GM19043 (cell line): ENCODE data around the gene CENPP.

Experiments used
- ATAC-seq: cut with Tn5 transposase; IDR thresholded peaks from one replicate; pipeline ENCODE4 v1.9.1; 2021; ENCODE audit warnings: low read depth; ENCODE audit not compliant: unreplicated experiment

The CENPP gene

DNA sequence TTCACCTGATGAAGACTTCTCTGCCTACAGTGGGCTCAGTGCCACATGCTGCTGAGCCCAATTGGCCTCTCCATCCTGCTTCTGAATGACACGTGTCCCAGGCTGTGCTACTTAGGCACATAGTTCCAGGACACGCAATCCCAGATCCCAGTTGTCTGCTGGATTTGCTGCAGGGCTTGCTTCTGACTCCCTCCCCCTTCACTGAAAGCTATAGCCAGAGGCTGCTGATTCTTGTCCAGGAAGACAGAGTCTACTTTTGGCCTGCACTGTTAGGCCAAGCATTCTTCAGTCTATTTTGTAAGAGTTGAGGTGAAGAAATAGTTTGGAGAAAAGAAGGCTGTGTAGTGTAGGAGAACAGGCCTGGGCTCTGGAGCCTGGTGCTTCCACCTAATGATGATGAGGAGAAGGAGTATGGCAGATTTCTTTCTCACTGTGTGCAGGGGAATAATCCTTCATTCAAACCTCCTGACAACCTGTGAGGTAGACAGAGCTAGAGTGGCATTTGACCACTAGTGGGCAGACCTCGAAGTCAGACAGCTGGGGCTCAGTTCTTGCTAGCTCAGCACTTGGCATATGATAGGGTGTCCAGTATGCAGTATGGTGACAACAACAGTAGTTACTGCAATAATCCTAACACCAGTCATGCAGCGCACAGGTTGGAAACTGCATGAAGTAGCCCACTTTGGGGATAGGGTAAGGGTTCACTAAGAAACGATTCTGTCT, 176.1 kb downstream of the CENPP start:
- no peak for ATAC-seq

DNA sequence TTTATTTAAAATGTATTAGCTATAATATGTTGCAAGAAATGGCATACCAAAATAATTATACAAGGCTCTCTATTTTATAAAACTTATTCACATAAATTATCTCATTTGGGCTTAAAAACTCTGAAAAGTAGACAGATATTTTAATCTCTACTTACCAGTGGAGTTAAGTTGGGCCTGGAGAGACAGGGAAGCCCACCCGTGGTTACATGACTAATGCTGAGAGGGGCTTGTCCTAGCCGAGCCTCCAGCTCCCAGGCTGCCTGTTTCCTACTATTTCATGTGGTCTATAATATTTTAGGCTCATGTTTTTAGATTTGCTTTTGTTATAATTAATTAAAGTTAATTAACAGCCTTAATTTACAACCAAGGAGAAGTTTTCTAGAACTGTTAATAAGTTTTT, 177.4 kb downstream of the CENPP start:
- ATAC-seq = no peak

DNA sequence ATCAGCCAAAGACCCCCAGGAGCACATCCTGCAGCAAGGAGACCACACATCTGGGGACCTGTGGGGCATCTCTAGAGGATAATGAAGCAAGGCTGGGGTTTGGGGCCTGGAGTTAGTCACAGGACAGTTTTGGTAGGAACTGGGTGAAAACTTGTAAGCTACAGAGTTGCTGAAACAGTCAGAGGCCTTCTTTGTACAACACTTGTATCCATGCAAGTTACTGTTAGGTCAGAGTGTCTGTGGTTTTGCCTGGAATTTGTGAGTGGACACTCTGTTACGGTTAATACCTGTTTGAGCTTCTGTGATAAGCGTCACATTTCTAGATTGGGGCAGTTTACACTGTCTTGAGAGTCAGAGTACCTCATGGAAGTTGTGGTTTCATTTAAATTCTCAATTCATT, 179.1 kb downstream of the CENPP start:
- ATAC-seq = no peak

DNA sequence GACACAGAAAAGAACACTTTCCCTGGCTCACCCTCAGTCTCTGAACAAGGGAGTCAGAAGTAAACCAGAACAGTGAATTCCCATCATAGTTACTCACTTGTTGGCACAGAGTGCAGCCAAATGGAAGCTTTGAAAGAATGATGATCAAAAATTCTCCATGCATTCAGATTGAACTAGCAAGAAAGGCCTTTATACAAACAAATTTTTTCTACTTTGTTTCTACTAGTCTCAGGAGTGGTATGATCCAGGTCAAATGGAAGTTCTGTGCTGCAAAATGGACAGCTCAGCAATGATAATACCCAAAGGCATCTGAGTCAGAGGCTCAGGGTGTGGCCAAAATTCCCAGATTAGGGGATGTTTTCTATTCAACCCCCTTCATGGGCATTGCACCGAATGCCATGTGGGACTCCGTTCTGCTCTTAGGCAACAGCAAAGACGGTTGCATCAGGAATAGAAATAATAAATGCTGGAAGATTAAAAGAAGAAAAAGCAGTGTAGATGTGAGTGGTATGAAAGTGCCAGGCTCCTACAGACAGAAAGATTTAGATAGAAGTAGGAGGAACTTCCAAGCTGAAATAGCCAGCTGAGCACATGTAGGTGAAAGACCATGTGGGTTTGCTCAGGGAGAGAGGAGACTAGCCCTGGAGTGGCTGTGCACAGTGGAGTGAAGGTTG, 180.6 kb downstream of the CENPP start:
- ATAC-seq = no peak

DNA sequence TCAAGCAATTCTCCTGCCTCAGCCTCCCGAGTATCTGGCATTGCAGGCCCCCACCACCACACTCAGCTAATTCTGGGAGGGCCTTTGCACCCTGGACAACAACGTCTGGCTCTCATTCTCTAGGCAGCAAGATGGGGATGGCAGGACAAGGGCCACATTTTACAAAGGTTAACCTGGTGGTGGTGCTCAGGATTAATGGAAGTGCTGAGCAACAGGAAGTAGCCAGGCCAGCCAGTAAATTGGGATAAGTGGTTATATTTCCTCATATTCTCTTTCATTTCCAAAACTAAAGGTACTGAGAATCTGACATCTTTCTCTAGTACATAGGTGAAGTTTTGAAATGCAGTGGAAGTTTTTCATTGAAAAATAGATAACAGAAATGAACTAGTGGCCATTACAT, 181.3 kb downstream of the CENPP start:
- no peak for ATAC-seq

DNA sequence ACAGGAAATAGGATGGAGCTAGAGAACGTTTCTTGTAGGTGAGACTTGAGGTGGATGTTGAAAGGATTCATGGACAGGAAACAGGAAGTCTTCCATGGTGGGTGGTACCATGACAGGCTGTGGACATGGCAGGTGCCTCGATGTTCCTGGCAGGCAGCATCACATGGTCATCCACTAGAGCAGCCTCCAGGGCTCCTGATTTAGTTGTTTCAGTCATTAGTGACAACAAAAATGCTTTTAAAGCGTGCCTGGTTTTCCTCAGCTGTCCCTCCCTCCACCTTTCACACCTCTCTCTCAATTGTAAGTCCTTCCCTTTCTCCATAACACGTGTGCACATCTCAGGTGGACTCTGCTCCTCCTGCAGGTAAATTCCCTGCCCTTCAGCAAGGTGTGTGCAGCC, 181.7 kb downstream of the CENPP start:
- no peak for ATAC-seq

DNA sequence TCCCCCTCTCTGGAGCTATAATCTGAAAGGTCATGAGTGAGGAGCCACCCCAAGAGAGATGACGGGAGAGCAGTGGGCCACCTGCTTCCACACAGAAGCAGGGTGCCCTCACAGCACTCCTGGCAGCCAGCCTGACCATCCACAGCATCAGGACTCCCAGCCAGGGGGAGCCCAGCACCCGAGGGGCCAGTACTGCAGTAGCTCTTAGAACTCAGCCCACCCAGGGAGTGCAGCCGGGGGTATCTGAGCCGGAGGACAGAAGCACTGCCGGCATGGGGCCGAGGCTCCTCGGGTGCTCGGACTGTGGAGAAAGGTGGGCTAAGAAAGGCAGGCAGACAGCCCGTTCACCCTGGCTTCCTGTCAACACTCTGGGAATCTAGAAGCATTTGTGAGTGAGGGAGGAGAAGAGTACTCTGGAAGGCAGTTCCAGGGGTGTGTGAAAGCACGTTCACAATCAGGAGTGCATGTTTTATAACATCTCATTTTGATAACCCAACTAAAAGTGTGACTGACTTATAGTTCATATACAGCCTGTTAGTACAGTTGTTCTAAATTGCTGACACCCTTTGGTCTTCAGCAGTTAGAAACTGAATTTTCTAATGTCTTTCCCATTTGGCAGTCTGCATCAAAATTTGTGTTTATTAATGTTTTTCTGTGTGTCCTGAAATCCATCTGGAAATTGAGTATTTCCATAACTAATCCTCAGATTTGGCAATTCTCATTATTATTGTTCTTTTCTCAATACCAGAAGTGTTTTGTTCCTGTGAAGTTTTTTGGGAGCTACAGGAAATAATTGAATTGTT, 182.5 kb downstream of the CENPP start:
- no peak for ATAC-seq

DNA sequence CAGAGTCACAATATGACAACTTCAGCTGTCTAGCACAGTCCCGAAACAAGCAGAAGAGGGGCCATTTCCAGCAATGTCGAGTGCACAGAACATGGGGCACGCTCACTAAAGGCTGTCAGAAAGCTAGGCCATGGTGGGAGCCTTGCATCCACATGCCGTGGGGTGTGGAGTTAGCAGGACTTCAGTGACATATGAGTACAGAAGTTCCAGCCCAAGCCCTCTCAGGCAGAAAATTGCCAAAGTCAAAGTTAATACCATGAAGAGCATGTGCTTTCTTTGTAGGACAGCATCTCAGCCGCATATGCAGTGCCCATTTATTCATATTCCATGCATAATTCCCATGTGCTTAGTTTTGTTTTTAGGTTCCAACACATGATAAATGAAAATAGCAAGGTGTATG, 183.3 kb downstream of the CENPP start:
- no peak for ATAC-seq

DNA sequence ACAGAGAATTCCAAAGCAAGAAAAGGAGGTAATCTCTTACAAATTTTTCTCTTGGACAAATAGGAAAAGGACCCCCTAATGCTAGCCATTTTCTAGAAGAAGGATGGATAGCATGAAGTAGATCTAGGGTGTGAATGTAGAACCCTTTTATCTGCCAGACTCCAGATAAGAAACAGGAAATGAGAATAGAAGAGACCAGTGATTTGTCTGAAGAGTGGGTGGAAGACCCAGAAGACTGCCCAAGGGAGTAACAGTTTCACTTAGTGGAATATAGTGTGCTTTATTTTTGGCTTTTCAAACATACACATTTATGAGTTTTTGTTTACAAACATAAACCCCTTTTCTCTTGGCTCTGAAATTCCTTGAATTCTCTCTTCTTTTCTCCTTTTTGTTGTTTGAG, 185.0 kb downstream of the CENPP start:
- ATAC-seq = no peak

DNA sequence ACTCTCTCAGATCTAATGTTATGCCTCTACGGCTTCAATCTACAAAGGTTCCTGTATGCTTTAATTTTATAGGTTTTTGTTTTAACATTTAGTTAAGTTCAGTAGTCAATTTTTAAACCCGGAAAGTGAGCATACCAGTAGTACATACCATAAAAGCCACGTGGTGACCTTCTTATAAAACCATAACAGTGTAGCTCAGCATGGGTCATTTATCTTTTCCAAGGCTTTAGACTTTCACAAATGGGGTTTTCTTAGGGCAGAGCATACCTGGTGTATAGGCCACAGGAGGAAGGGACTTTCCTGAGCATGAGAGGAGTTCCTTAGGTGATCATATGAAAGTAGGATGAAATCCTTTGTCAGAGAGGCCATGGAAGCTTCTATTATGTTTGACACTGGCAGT, 186.9 kb downstream of the CENPP start:
- ATAC-seq = no peak

DNA sequence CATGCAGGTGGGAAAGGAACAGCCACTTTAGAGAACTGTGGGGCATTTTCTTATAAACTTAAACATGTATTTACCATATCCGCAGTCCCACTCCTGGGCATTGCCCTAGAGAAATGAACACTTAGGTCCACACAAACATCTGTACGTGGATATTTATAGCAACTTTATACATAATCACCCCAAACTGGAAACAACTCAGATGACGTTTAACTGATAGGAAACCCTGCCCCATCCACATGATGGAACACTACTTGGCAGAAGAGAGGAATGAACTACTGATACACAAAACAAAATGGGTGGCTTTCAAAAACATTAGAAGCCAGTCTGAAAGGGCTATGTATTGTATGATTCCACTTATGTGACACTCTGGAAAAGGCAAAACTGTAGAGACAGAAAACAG, 187.6 kb downstream of the CENPP start:
- no peak for ATAC-seq

DNA sequence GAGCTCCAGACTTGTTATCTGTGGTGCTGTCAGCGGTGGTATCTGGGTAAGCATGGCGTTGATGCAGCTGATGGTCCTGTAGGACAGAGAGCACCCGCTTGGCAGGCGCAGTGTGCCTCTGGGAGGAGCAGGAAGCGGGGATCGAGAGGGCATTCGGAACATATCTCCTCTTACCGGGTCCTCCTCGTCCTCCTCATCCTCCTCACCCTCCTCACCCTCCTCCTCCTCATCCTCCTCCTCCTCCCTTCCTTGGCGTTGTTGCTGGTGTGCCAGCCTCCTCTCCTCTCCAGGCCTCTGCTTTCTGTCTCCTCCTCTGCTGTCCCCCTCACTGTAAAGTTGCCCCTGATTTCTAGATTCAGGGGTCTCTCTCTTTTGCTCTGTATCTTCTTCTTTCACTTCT, 188.9 kb downstream of the CENPP start:
- no peak for ATAC-seq

DNA sequence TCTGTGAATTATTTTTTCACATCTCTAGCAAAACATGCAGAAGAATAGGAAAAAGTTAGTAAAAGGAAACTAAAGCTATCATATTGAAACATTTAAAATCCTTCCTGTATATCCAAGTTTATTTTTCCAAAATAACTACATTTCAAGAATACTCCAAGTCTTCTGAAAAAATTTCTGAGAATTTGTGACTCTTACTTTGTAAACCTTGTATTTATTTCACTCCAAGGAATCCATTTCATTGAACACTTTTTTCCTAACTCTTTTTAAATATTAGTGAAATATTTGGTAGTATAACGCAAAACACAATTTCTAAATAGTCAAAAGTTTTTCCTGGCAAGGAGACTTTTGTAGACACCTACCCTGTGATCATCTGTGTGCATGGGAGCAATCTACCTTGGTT, 190.8 kb downstream of the CENPP start:
- ATAC-seq = no peak

DNA sequence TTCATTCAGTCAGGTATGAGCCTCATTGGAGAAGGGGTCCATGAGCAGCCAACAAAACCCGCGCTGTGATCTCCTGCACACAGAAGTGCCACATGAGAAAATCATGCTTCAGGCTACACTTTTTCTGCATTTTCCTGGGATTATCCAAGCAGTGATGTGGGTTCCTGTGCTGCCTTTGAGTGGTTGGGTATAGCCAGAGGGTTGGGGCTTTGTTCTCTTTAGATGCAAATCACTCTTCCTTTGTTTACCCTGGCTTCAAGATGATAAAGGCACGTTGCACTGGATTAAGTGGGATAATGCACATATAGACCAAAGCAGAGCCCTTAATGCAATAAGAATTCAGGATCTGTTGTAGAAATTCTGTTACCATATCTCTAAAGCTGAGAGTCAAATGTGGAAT, 191.3 kb downstream of the CENPP start:
- ATAC-seq = no peak

DNA sequence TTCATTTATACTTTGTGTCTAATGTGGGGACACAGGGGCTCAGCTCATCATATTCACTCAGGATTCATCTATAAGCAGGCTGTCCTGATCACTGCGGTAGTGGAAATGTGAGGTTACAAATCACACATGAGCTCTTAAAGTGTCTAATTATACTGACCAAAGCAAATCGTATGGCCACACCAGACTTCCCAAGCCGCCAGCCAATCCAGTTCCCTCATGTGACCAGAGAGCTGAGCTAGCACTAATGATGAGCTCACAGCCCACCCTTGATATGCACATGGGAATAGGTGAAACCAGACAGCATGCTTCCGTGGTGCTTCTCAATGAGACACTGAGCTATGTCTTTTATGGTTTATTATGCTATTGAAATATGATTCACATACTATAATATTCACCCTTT, 192.4 kb downstream of the CENPP start:
- no peak for ATAC-seq

DNA sequence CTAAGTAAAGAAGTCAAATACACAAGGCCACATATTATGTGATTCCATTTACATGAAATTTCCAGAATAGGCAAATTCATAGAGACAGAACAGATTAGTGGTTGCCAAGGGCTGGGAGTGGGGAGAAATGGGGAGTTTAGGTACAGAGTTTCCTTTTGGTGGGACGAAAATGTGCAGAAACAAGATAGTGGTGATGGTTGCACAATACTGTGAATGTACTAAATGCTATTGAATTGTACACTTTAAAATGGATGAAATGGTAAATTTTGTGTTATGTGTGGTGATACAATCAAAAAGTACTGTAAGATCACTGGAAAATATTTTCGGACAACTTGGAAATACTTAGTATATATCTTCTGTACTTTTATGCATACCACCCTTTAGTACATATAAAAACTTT, 195.1 kb downstream of the CENPP start:
- ATAC-seq = no peak

DNA sequence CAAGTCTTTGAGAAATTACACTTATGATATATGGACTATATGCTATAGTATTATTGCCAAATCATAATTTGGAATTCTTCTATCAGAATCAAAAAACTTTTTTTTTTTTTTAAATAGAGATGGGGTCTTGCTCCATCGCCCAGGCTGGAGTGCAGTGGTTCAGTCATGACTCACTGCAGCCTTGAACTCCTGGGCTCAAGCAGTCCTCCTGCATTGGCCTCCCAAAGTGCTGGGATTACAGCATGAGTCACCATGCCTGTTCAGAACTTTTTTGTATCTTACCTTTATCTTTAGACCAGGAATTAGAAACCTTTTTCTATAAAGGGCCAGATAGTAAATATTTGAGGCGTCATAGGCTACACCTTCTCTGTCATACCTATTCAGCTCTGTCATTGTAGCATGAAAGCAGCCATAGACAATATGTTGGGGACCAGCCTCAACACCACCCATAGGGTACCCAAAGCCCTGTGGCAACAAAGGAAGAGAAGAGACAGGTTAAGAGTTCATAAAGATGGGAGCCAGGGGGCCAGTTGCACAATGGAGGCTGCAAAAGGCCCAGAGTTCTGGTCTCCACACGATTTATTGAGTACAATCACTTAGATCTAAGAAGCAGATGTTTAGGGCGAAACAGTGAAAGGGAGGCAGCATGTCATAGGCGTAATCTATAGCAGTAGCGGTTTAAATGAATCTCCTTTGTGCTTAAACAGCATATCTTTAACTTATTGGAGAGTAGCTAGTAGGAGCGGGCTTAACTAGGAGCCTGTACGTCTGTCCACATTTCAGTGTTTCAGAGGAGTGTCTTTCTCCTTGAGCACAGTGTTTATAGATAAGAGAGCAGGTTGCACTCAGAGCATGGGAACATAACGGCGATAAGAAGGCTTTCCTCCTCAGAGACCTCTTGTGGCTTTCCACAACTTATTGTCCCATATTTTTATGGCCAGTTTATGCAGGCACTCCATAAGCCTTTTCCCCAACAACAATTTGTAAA, 197.5 kb downstream of the CENPP start:
- no peak for ATAC-seq

DNA sequence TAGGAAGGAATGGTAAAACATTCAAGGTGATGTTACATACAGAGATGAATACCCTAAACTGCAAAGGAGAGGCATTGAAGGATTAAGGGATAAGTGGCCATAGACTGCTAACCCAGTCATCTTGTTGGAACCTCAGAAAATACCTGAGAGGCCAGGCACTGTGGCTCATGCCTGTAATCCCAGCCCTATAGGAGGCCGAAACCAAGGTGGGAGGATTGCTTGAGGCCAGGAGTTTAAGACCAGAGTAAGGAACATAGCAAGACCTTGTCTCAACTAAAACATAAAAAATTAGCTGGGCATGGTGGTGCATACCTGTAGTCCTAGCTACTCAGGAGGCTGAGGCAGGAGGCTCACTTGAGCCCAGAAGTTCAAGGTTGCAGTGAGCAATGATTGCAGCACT, 199.1 kb downstream of the CENPP start:
- no peak for ATAC-seq

DNA sequence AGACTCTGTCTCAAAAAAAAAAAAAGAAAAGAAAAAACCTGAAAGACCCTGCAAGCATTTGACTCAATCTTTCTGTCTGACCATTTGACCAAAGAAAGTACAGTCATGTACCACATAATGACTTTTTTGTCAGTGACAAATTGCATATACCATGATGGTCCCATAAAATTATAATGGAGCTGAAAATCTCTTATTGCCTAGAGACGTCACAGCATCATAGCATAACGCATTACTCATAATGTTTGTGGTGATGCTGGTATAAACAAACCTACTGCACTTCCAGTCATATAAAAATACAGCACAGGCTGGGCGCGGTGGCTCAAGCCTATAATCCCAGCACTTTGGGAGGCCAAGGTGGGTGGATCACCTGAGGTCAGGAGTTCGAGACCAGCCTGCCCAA, 199.6 kb downstream of the CENPP start:
- ATAC-seq = no peak

DNA sequence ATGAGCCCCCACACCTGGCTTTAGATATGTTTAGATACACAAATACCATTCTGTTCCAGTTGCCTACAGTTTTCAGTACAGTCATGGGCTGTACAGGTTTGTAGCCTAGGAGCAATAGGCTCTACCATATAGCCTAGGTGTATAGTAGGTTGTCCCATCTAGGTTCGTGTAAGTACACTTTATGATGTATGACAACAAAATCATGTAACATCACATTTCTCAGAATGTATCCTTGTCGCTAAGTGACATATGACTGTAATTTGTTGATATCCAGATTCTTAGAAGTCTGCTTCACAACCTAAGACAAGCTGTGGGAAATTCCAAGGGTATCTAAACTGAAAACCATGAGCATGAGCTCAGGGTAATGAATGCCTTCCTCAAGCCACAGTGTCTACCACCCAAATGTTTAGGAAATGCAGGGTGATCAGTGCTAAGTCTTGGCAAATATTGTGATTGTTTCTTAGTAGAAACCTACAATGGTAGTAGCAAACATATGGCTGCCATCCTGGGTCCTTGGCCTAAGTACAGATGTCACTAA, 201.6 kb downstream of the CENPP start:
- ATAC-seq = no peak
